ENCODE data around the gene CASS4.
"Not testable (repeated sequence)": the region's sequence is repeated elsewhere in the genome, so short reads cannot be mapped to it uniquely, and the experiment has no call there.

Gene CASS4

DNA sequence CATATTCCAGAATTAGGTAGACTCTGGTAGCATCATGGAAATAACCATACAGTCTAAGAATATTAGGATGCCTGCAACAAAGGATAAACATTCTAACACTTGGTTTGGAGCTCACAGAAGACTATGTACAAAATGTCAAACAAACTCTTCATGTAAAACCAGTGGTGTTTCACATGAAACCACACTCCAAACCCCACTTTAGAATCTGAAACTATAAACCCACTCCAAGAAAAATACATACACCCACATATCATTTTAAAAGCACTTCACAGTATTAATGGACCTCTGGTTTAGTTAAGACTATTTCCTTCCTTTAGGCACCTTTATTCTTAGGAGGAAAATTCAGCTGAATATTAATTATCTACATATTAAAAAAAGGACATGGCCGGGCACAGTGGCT lies 30.6 kb upstream of the CASS4 start:
- DNase-seq (ENCODE audit: extremely low spot score) = no peak
- POLR2A ChIA-PET = no interaction called here
- CTCF ChIA-PET = interaction anchor here (1.4 to 1.8 kb wide), 2 partner anchors 10 to 19 kb away, joined by 3 to 5 read pairs; no protein-coding TSS in a partner anchor
- no peak for TF ChIP-seq CTCF (IDR thresholded peaks at IDR 0.05; ENCODE audit: control extremely low read depth, extremely low read depth, low read depth, missing control alignments)

- POLR2A ChIA-PET = no interaction called here
- TF ChIP-seq CTCF (IDR thresholded peaks at IDR 0.05; ENCODE audit: control extremely low read depth, extremely low read depth, low read depth, missing control alignments) = no peak
- no peak for DNase-seq (ENCODE audit: extremely low spot score)
- CTCF ChIA-PET = interaction anchor here (0.7 to 1.8 kb wide), 5 partner anchors 8 to 18 kb away, joined by 3 to 5 read pairs (median 3); partner anchors contain the start of genes AURKA and CSTF1
Observed at GRCh38 chr20:56382696-56383095, 29.4 kb upstream of the CASS4 start.

- no peak for DNase-seq (ENCODE audit: extremely low spot score)
- CTCF ChIA-PET = interaction anchor here (0.7 to 1.8 kb wide), 4 partner anchors 8 to 15 kb away, joined by 3 to 5 read pairs (median 3); partner anchors contain the start of genes AURKA and CSTF1
- TF ChIP-seq CTCF (IDR thresholded peaks at IDR 0.05; ENCODE audit: control extremely low read depth, extremely low read depth, low read depth, missing control alignments) = no peak
- POLR2A ChIA-PET = no interaction called here
Observed at GRCh38 chr20:56383334-56383733, 28.7 kb upstream of the CASS4 start.

- TF ChIP-seq CTCF (IDR thresholded peaks at IDR 0.05; ENCODE audit: control extremely low read depth, extremely low read depth, low read depth, missing control alignments) = no peak
- ChIA-PET CTCF (interaction anchor here (1.3 to 1.5 kb wide), 2 partner anchors 10 kb away, joined by 3 to 5 read pairs; no protein-coding TSS in a partner anchor), POLR2A (no interaction called here)
- DNase-seq (ENCODE audit: extremely low spot score) = no peak
Observed at GRCh38 chr20:56385130-56385529, 26.9 kb upstream of the CASS4 start.

- CTCF ChIA-PET = interaction anchor here (1.5 kb wide), 1 partner anchor 12 kb away, joined by 5 read pairs; no protein-coding TSS in a partner anchor
- DNase-seq (ENCODE audit: extremely low spot score) = no peak
- no peak for TF ChIP-seq CTCF (IDR thresholded peaks at IDR 0.05; ENCODE audit: control extremely low read depth, extremely low read depth, low read depth, missing control alignments)
- POLR2A ChIA-PET = no interaction called here
Observed at GRCh38 chr20:56386219-56386618, 25.8 kb upstream of the CASS4 start.

DNA sequence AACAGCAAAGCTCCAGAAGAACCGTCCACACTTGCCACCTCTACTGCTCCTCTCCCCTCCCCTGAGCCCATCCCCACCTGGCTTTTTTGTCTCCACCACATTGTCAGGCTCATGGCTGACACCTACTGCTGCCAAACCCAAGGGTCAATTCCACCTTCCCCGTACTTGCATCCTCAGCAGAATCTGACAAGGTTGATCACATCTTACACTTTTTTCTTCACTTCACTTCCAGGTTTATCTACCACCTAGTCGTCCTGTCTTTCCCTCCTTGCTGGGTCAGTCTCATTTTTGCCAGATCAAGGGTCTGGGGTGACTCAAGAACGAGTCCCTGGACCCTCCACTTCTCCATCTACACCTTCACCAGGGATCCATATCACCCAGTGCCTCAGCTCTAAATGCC lies 23.2 kb upstream of the CASS4 start:
- POLR2A ChIA-PET = no interaction called here
- no peak for DNase-seq (ENCODE audit: extremely low spot score)
- TF ChIP-seq CTCF (IDR thresholded peaks at IDR 0.05; ENCODE audit: control extremely low read depth, extremely low read depth, low read depth, missing control alignments) = no peak
- CTCF ChIA-PET = no interaction called here

GRCh38 chr20:56389807-56390206 lies 22.3 kb upstream of the CASS4 start:
- POLR2A ChIA-PET = no interaction called here
- TF ChIP-seq CTCF (IDR thresholded peaks at IDR 0.05; ENCODE audit: control extremely low read depth, extremely low read depth, low read depth, missing control alignments) = no peak
- DNase-seq (ENCODE audit: extremely low spot score) = no peak
- CTCF ChIA-PET = no interaction called here

GRCh38 chr20:56390396-56390795 lies 21.7 kb upstream of the CASS4 start:
- CTCF ChIA-PET = interaction anchor here (1.2 kb wide), 1 partner anchor 8 kb away, joined by 5 read pairs; no protein-coding TSS in a partner anchor
- POLR2A ChIA-PET; DNase-seq (ENCODE audit: extremely low spot score): not testable (repeated sequence)

Data from GM10248 (cell line).